Measurements from ENCODE around the gene RAF1. TPM values are rescaled to one million over a fixed set of nuclear protein-coding genes. Genes with fewer than 3 reads are reported as not detected.

RAF1 gene
- total and polyA plus RNA-seq, 9 of the 15 experiments (the other 6 are each of a cell fraction or from before 2014, with no cell fraction given) = 28.0 to 183 (median 85.6) TPM

DNA sequence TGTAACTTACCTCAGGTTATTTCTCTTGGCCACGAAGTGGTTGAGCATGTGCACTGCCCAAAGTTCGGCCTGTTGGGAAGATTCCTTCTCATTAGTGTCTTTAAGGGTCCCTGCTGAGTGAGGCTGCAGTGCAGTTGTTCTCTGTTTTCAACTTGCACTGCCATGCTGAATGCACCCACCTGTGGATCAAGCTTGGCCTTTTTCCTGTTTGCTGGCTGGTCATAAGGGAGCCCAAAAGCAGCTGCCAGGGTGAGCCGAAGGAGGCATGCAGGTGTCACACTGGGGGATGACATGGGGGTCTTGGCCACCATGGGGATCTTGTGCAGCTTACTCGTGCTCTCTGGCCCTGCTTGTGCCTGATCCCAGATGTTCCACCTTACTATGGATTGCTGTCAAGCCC, 46.1 kb upstream of the RAF1 start:
- WGBS (ENCODE audit: insufficient coverage, low coverage, missing lambda C conversion rate) = 1% methylated on average over 4 of the region's 4 CpGs
- Histone ChIP-seq H3K9me1 (ENCODE audit: control insufficient read depth, insufficient read depth, low read length) (no peaks in the 10 kb centered on the region), H3K27me3 (ENCODE audit: control insufficient read depth in 2 of 2, insufficient read depth in 2 of 2, low read length in 2 of 2) (peaks cover 19 to 36% of the 10 kb centered on the region in 2 experiments), H3K4me1 (replicated peaks in 1 of 2; ENCODE audit: control insufficient read depth in 2 of 2, insufficient read depth in 2 of 2, low read length in 2 of 2) (no peaks in the 10 kb centered on the region), H2AFZ (ENCODE audit: low read depth, low read length) (no peak overlapping the region), H4K20me1 (replicated peaks; ENCODE audit: control insufficient read depth, insufficient read depth, low read length) (no peaks in the 10 kb centered on the region), H3K79me2 (ENCODE audit: control insufficient read depth, insufficient read depth, low read length) (no peaks in the 10 kb centered on the region), H3K9me3 (replicated peaks; ENCODE audit: control insufficient read depth, insufficient read depth, low read depth, low read length) (no peaks in the 10 kb centered on the region), H3K27ac (ENCODE audit: extremely low read depth, low read depth, low read length) (no peak overlapping the region), H3K4me2 (ENCODE audit: insufficient read depth, low read length) (no peak overlapping the region), H3K36me3 (ENCODE audit: control insufficient read depth, insufficient read depth, low read length) (no peaks in the 10 kb centered on the region), H3K9ac (ENCODE audit: insufficient read depth in 1 of 2, low read depth in 2 of 2, low read length in 2 of 2) (peak overlapping the region in 1 of 2 experiments; percentile 47; a peak in 1 of 4 replicates), H3K4me3 (no peak overlapping the region)
- FAIRE-seq (no peak), ATAC-seq (no peak), DNase-seq (ENCODE audit: extremely low read depth in 1 of 4, low spot score in 3 of 4) (peak in 1 of 4 experiments; percentile 4)
- no TSS peak for BruUV-seq (replicated peaks)
- intact Hi-C loops (cut with micrococcal nuclease) = no loop called here
- CTCF ChIA-PET (ENCODE audit: low intra/inter-chr PET ratio) = no interaction called here
- POLR2A ChIA-PET = interaction anchor here (1.2 to 2.1 kb wide), 3 partner anchors 9 to 132 kb away, joined by 3 to 9 read pairs (median 6); no protein-coding TSS in a partner anchor
- in situ Hi-C loops (cut with MboI) = no loop called here
- no peak for TF ChIP-seq SOX6 (IDR thresholded peaks at IDR 0.05)
- no peak for TF ChIP-seq ZBED1 (IDR thresholded peaks at IDR 0.05)
- TF ChIP-seq TRIM24 (IDR thresholded peaks at IDR 0.05) = no peak
- no peak for TF ChIP-seq ZNF184 (CRISPR knock-in tag; IDR thresholded peaks at IDR 0.05)
- no peak for TF ChIP-seq SRF (CRISPR knock-in tag; IDR thresholded peaks at IDR 0.05)
- no peak for TF ChIP-seq TAF15 (IDR thresholded peaks at IDR 0.05; ENCODE audit: low read depth, low read length)
- no peak for TF ChIP-seq MAX (CRISPR knock-in tag; IDR thresholded peaks at IDR 0.05)
- TF ChIP-seq, protein P1, sequence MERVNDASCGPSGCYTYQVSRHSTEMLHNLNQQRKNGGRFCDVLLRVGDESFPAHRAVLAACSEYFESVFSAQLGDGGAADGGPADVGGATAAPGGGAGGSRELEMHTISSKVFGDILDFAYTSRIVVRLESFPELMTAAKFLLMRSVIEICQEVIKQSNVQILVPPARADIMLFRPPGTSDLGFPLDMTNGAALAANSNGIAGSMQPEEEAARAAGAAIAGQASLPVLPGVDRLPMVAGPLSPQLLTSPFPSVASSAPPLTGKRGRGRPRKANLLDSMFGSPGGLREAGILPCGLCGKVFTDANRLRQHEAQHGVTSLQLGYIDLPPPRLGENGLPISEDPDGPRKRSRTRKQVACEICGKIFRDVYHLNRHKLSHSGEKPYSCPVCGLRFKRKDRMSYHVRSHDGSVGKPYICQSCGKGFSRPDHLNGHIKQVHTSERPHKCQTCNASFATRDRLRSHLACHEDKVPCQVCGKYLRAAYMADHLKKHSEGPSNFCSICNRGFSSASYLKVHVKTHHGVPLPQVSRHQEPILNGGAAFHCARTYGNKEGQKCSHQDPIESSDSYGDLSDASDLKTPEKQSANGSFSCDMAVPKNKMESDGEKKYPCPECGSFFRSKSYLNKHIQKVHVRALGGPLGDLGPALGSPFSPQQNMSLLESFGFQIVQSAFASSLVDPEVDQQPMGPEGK (CRISPR knock-in tag; IDR thresholded peaks at IDR 0.05; ENCODE audit: borderline replicate concordance) = no peak
- TF ChIP-seq, protein P2, sequence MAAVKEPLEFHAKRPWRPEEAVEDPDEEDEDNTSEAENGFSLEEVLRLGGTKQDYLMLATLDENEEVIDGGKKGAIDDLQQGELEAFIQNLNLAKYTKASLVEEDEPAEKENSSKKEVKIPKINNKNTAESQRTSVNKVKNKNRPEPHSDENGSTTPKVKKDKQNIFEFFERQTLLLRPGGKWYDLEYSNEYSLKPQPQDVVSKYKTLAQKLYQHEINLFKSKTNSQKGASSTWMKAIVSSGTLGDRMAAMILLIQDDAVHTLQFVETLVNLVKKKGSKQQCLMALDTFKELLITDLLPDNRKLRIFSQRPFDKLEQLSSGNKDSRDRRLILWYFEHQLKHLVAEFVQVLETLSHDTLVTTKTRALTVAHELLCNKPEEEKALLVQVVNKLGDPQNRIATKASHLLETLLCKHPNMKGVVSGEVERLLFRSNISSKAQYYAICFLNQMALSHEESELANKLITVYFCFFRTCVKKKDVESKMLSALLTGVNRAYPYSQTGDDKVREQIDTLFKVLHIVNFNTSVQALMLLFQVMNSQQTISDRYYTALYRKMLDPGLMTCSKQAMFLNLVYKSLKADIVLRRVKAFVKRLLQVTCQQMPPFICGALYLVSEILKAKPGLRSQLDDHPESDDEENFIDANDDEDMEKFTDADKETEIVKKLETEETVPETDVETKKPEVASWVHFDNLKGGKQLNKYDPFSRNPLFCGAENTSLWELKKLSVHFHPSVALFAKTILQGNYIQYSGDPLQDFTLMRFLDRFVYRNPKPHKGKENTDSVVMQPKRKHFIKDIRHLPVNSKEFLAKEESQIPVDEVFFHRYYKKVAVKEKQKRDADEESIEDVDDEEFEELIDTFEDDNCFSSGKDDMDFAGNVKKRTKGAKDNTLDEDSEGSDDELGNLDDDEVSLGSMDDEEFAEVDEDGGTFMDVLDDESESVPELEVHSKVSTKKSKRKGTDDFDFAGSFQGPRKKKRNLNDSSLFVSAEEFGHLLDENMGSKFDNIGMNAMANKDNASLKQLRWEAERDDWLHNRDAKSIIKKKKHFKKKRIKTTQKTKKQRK (IDR thresholded peaks at IDR 0.05; ENCODE audit: borderline replicate concordance, low read depth, low read length) = no peak
- TF ChIP-seq ZC3H4 (CRISPR knock-in tag; IDR thresholded peaks at IDR 0.05; ENCODE audit: borderline replicate concordance) = no peak
- no peak for TF ChIP-seq HMG20A (CRISPR knock-in tag; conservative IDR thresholded peaks at IDR 0.05)
- TF ChIP-seq SMARCA4 (IDR thresholded peaks at IDR 0.05) = no peak
- no peak for TF ChIP-seq NFIX (CRISPR knock-in tag; IDR thresholded peaks at IDR 0.05; ENCODE audit: low read depth)
- TF ChIP-seq, protein P3, sequence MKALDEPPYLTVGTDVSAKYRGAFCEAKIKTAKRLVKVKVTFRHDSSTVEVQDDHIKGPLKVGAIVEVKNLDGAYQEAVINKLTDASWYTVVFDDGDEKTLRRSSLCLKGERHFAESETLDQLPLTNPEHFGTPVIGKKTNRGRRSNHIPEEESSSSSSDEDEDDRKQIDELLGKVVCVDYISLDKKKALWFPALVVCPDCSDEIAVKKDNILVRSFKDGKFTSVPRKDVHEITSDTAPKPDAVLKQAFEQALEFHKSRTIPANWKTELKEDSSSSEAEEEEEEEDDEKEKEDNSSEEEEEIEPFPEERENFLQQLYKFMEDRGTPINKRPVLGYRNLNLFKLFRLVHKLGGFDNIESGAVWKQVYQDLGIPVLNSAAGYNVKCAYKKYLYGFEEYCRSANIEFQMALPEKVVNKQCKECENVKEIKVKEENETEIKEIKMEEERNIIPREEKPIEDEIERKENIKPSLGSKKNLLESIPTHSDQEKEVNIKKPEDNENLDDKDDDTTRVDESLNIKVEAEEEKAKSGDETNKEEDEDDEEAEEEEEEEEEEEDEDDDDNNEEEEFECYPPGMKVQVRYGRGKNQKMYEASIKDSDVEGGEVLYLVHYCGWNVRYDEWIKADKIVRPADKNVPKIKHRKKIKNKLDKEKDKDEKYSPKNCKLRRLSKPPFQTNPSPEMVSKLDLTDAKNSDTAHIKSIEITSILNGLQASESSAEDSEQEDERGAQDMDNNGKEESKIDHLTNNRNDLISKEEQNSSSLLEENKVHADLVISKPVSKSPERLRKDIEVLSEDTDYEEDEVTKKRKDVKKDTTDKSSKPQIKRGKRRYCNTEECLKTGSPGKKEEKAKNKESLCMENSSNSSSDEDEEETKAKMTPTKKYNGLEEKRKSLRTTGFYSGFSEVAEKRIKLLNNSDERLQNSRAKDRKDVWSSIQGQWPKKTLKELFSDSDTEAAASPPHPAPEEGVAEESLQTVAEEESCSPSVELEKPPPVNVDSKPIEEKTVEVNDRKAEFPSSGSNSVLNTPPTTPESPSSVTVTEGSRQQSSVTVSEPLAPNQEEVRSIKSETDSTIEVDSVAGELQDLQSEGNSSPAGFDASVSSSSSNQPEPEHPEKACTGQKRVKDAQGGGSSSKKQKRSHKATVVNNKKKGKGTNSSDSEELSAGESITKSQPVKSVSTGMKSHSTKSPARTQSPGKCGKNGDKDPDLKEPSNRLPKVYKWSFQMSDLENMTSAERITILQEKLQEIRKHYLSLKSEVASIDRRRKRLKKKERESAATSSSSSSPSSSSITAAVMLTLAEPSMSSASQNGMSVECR (CRISPR knock-in tag; IDR thresholded peaks at IDR 0.05) = no peak

Measured in K562 (cell line).